Cardiac fibroblast (primary cell): Measurements from ENCODE around the gene CBY1.
A peak's percentile ranks its signal among the peaks of the same experiment; 100 is the strongest.
"Not testable (repeated sequence)": the region's sequence is repeated elsewhere in the genome, so short reads cannot be mapped to it uniquely, and the experiment has no call there.

ENCODE experiments used
- DNase-seq, 2 donors: peaks; one replicate each; pipeline versions ENCODE4 v3.0.0 to v3.0.0-alpha.2; 2010; ENCODE audit warnings: low read depth in 2 of 2
- H3K4me3 ChIP-seq, 2 donors: replicated peaks in 1 of 2; 1 replicate in 1 of 2; 2 replicates in 1 of 2; pipeline ENCODE4 v1.5.1; 2011; ENCODE audit warnings: low read depth in 2 of 2, low read length in 2 of 2, mild to moderate bottlenecking in 2 of 2, moderate library complexity in 1 of 2
- CTCF ChIP-seq: IDR thresholded peaks from one replicate; pipeline ENCODE4 v1.5.1; 2011; ENCODE audit warnings: low read depth, mild to moderate bottlenecking, low read length, inconsistent platforms

The CBY1 gene

GRCh38 chr22:38629108-38629507, 27.3 kb upstream of the CBY1 start:
- no peak for DNase-seq
- TF ChIP-seq CTCF, result no peak
- H3K4me3 ChIP-seq, result no peak overlapping the region

- no peak for DNase-seq
- H3K4me3 ChIP-seq, result no peak overlapping the region
- TF ChIP-seq CTCF, result no peak
Measured at GRCh38 chr22:38631724-38632123, 24.7 kb upstream of the CBY1 start.

- no peak for DNase-seq
- H3K4me3 ChIP-seq, result no peak overlapping the region
- no peak for TF ChIP-seq CTCF
Measured at GRCh38 chr22:38632528-38632927, 23.9 kb upstream of the CBY1 start.

GRCh38 chr22:38638216-38638615, 18.2 kb upstream of the CBY1 start:
- no peak overlapping the region for H3K4me3 ChIP-seq
- DNase-seq, result no peak
- no peak for TF ChIP-seq CTCF

- peak in 1 of 2 donors; percentile 7 for DNase-seq
- no peak overlapping the region for H3K4me3 ChIP-seq
- no peak for TF ChIP-seq CTCF
Measured at GRCh38 chr22:38638728-38639127, 17.7 kb upstream of the CBY1 start.

GRCh38 chr22:38641476-38642040, 14.9 kb upstream of the CBY1 start:
- no peak for DNase-seq
- no peak for TF ChIP-seq CTCF
- H3K4me3 ChIP-seq, result no peak overlapping the region

- not testable (repeated sequence) for DNase-seq, H3K4me3 ChIP-seq
Measured at GRCh38 chr22:38644245-38644644, 12.2 kb upstream of the CBY1 start.
